ENCODE results near the gene E4F1. TPM values are rescaled to one million over a fixed set of nuclear protein-coding genes. Genes with fewer than 3 reads are reported as not detected.

Gene E4F1
- total RNA-seq, 1 donor from 2014 or later, result 30.5 TPM

DNA sequence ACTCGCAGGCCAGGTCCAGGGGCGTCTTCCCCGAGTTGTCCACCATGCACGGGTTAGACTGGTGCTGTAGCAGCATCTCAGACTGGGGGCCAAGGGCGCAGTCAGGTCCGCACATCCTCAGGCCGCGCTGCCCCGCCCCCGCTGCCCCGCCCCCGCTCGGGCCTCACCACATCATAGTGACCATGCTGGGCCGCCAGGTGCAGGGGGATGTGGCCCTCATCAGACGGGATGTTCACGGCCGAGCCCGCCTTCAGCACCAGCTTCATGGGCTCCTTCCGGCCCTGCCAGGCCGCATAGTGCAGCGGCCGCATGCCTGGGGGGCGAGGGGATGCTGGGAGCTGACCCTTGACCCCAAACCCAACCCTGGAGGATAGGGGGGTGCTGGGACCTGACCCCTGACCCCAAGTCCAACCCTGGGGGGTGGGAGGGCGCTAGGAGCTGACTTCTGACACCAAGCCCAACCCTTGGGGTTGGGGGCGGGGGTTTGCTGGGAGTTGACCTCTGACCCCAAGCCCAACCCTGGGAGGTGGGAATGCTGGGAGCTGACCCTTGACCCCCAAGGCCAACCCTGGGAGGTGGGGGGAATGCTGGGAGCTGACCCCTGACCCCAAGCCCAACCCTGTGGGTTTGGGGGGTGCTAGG is 34.0 kb upstream of the E4F1 start:
- intact Hi-C loops (cut with micrococcal nuclease), result no loop called here

DNA sequence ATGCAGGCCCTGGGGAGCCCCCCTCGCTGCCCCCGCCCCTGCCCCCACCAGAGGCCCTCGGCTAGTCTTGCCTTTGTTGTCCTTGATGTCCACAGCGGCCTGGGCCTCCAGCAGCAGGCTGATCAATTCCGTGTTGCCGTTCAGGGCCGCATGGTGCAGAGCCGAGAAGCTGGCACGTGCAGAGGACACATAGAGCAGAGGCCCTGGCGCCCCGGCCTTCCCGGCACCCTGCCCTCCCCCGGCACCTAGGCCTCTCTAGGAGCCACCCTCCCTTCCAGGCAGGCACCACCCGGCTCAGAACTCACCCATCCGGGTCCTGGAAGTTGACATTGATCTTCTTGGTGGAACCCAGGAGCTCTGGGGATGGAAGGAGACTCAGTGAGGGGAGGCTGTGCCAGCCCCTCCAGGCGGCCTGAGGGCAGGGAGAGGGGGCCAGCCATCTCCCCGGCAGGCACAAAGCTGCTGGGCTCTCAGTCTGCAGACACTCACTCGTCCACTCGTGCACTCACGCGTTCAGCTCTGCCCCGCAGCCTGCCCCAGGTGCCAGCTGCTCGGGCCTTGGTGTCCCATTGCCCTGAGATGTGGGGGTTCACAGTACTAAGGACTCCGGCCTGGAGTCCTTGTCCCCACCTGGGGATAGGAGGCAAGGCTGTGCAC is 33.3 kb upstream of the E4F1 start:
- intact Hi-C loops (cut with micrococcal nuclease), result loop anchor here (5.0 kb wide), 1 partner anchor 237 kb away; the partner anchor contains the start of gene CCNF

DNA sequence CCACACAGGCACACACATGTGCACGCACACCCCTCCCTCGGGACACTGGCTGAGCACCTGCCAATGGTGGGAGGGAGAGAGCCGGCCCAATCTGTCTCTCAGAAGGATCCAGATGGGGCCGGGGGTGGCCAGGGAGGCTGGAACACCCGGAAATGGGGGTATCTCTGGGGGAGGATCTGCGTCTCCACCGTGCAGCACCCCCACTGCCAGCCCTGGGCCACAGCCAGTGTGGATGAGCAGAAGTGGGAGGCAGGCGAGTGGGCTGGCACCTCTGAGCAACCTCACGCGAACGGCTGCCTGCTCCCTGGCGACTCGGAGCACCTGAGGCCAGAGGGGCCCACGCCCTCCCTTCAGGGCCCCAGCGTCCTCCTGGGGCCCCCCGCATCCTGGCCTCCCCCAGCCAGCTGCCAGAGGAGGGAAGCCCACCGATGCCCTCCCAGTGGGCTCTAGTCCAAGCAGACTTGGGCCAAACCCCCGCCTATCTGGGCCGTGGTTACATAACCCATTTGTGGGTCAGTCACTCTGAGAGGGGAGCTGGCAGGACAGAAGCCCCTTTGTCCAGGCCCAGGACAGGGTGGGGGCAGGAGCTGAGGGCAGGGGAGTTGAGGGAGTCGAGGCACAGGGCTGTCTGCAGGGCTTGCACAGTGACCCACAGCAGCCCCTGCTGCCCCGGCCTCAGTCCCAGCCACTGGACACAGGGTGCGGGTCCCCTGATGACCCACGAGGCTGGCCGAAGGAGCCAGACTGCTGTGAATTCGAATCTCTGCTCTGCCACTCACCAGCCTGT is 32.5 kb upstream of the E4F1 start:
- intact Hi-C loops (cut with micrococcal nuclease), result loop anchor here (5.0 kb wide), 1 partner anchor 236 kb away; the partner anchor contains the start of gene CCNF

DNA sequence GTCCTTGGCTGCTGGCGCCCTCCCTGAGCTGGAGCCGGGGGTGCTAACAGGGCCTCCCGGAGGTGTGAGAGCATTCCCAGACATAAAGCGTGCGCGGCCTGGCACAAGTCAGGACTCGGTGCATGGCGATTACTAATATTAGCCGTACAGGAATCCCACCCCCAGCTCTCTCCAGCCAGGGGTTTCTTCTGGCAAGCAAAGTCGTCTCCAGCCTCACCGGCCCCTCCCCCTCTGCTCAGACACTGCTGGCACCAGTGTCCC is 32.0 kb upstream of the E4F1 start:
- intact Hi-C loops (cut with micrococcal nuclease), result loop anchor here (5.0 kb wide), 1 partner anchor 236 kb away; the partner anchor contains the start of gene CCNF

DNA sequence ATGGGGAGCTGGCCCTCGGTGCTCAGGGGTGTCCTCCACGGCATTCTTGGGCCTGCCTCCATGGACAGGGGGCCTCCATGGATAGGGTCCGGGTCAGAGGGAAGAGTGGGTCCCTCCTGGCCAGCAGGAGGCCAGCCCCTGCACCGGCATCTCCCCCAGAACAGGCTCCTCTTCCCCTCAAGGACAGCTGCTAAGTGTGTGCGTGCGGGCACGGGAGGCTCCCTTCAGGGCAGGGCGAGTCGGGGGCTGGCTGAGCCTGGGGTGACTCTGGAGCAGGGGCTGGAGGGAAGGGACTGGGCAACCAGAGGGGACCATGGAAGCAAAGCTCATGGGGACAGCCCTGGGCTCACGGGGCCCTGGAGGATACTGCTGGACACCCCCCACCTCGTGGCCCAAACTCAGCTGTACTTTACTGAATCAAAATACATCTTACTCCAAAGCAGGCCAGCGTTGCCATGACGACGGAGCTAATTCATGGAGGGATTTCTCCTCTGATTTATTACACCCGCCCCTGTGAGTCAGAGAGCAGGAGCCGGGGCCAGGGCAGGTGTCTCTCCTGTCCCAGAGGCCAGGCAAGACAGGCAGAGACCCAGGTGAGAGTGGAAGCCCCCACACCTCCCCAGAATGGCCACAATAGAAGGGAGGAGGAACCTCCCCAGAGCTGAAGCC is 29.1 kb upstream of the E4F1 start:
- intact Hi-C loops (cut with micrococcal nuclease), result loop anchor here (5.0 kb wide), 1 partner anchor 233 kb away; the partner anchor contains the start of gene CCNF

DNA sequence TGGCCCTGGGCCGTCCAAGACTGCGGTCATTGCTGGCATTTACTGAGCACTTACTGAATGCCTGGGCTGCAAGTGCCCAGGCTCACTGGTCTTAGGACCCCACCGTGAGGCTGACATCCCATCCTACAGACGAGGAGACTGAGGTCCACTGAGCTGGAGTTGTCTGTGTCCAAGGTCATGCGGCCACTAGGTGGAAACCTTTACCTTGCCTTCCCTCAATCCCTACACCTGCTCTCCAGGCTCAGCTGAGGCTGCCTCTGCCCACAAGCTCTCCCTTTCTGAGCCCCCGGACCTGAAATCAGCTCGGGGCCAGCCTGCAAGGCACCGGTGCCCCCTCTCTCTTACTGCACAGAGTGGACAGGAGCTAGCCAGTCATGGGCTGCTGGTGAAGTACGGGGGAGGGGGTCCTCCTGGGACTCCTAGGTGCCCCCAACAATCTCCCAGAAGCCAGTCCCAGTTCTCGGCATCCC is 28.5 kb upstream of the E4F1 start:
- intact Hi-C loops (cut with micrococcal nuclease), result loop anchor here (1.0 to 5.0 kb wide), 3 partner anchors 56 to 306 kb away; partner anchors contain the start of genes CCNF and ECI1

DNA sequence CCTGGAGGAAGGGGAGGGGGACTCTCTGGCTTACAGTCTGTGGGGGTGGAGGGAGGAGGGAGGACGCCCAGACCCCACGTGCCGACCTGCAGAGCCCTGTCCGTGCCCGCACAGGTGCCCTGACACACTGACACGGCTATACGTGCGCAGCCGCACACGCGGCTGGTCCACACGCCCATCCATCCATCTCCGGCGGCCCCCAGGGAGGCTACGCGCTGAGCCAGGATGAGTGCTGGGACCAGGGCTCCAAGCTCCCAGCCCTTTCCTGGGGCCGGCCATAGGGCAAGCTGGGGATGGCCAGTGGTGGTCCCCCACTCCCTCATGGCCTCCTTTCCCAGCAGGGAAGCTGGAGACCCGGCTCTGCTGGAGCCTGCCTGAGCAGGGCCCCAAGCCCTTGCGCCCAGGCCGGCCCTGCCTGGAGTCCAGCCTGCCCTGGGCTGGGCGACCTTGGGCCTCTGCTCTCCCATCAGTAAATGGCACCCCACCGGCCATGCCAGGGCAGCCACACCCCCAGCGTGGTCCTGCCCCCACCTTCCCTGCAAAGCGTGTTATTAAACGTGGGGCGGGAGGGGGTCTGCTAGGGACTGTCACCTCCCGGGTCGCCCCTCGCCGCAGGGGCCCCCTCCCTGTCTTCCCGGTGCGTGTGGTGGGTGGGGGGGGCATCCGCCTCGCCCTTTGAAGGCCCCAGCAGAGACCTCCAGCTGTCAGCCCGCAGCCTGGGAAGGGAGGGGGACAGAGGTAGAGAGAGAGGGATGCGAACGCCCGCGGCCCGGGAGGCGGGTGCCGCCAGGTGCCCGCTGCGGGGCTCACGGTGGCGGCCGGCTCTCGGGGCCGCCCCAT is 27.8 kb upstream of the E4F1 start:
- intact Hi-C loops (cut with micrococcal nuclease), result loop anchor here (1.0 kb wide), 2 partner anchors 56 to 306 kb away; partner anchors contain the start of gene ECI1

DNA sequence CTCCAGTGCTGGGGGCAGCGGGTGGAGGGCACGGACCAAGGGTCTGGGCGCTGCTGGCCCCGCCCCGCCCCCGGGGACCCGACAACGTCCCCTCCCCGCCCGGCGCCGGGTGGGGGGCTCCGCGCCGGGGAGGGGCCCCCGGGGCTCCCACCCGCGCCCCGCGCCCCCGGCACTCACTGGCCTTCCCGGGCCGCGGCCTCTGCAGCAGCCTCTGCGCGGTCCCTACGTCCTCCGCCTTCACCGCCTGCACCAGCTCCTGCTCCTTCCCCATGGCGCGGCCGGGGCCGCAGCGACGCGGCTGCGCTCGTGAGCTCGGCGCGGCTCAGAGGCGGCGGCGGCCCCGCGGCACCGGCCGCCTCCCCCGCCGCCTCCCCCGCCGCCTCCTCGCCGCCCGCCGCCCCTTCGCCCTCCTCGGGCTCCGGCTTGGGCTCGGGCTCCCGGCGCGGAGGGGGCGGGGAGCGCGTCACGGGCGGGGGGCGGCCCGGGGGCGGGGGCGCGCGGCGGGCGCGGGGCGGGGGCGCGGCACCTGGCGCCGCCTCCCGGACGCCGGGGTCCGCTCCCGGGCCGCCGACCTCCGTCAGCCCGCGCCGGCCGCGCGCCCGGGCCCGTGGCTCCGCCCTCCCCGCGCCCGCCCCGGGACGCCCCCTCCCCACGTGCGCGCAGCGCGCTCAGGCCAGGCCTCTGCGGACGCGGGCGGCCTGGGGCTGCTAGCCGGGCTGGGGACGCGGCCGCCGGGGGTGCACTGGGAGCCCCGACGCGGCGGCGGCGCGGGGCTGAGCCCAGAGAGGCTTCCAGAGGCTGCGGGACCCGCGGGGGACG is 27.0 kb upstream of the E4F1 start, which contains the start of gene CASKIN1:
TSS of gene CASKIN1 (minus strand) at position 444 of the 819 bp plus-strand sequence. CDS start at position 271, 173 bp downstream.
- intact Hi-C loops (cut with micrococcal nuclease), result no loop called here

DNA sequence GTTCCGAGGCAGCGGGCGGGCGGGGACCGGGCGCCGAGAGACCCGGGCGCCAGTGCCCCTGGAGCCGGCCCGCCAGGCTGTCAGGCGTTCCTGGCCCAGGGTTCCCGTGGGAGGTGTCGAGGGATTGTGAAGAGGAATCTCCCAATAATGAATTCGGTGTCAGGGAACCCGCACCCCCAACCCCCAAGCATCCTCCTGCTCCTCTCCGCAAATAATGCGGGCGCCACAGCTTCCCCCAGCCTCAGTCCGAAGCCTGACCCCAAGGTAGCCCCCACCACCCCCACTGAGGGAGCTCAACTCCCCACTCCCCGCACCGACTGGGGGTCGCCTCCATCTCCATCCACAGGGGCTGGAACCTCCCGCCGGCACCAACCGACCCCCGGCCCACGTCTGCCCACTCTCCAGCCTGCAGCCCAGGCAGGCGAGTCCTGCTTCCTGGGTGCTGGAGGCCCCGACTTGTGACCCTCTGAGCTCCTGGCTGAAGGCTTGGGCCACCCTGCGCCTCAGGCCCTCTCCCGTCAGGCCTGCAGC is 26.3 kb upstream of the E4F1 start:
- intact Hi-C loops (cut with micrococcal nuclease), result no loop called here

DNA sequence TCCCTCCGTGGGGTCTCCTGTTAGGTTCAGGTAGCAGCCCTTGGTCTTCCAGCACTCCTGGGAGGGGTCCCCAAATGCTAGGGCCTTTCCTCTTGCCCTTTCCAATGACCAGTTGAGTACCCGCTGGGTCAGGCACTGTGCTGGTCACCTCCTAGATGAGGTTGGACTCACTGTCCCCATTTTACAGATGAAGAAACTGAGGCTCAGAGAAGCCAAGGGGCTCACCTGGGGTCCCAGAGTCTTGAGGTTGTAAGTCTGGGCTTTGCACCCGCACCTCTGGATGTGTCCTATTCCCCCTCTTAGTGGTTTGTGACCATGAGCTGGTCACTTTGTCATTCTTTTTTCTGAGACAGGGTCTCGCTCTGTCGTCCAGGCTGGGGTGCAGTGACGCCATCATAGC is 25.6 kb upstream of the E4F1 start:
- intact Hi-C loops (cut with micrococcal nuclease), result no loop called here

DNA sequence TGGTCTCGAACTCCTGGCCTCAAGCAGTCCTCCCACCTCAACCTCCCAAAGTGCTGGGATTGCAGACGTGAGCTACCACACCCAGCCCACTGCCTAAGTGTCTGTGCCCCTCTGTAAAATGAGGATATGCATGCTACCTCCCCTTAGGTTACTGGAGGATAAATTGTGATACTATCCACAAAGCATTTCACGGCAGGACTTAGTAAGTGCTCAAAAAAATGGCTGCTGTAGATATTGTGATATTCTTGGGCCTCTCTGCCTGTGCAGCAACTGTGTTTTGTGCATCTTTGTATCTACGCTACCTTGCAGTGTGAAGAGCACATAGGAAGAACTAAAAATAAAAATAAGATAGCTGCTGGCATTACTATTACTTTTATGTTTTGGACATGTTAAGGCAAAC is 25.1 kb upstream of the E4F1 start:
- intact Hi-C loops (cut with micrococcal nuclease), result no loop called here

DNA sequence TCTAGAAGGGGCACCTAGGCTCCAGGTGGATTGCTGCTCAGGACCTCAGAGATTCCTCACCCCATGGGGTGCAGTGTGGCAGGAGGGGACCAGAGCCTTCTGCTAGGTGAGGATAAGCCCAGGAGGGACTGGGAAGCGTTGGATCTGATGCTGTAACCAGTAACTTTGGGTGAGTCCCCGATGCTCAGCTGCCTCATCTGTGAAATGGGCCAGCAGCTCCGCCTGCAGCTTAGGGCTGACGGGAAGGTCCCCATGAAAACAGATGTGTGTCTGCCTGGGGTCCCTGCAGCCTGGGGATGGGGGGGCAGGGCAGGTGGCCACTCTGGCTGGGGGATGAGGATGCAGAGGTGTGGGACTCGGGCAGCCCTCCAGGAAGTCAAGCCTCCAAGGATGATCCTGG is 24.3 kb upstream of the E4F1 start:
- intact Hi-C loops (cut with micrococcal nuclease), result no loop called here

DNA sequence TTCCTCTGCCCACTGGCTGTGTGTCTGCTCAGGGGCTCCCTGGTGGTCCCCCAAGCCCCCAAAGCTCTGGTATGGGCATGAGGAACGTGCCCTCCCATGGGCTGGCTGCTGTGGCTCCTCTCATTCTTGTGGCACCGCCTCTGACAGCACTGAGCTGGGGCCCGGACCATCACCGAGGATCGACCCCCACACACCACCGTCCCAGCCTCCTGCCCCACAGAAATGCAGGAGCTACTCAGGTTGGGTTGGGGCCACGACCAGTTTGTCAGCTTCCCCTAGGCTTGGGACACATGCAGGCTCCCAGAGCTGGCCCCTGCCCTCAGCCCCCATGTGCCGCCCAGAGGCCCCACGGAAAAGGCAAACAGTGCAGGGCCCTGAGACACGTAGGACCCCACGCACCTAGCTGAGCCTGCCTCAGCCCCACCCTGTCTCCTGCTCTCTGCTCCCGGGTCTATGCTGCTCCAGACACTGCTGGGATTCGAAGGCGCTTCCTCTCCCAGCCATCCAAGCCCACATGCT is 23.7 kb upstream of the E4F1 start:
- intact Hi-C loops (cut with micrococcal nuclease), result loop anchor here (10.0 kb wide), 1 partner anchor 575 kb away; the partner anchor contains the start of gene ELOB

DNA sequence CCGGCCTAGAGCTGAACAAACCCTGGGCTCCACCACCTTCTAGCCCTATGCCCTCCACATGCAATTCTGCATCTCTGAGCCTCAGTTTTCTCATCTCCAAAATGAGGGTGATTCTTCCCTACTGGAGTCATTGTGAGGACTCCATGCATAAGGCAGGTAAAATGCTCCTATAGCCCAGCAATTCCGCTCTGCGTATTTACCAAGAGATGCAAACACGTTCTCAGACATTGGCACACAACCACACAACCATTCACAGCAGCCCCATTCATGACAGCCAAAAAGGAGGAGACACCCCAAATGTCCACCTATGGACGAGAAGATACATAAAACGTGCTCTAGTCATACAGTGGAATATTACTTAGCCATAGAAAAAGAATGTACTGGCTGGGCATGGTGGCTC is 23.1 kb upstream of the E4F1 start:
- intact Hi-C loops (cut with micrococcal nuclease), result loop anchor here (10.0 kb wide), 1 partner anchor 574 kb away; the partner anchor contains the start of gene ELOB

DNA sequence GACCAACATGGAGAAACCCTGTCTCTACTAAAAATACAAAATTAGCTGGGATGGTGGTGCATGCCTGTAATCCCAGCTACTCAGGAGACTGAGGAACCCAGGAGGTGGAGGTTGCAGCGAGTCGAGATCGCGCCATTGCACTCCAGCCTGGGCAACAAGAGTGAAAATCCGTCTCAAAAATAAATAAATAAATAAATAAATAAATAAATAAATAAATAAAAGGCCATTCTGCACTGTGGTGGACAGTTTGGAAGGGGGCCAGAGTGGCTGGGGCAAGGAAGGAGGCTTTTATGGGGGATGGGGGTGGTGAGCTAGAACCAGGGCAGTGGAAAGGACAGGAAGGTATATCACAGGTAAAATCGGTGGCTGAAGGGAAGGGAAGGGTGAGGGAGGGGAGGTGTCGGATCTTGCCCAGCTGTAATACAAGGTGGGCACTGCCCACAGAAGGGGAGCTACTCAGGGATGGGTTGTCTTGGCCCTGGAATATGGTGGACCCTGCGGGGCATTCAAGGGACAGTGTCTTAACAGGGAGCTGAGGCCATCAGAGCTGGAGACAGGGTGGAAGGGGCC is 20.2 kb upstream of the E4F1 start:
- intact Hi-C loops (cut with micrococcal nuclease), result loop anchor here (10.0 kb wide), 1 partner anchor 572 kb away; the partner anchor contains the start of gene ELOB

DNA sequence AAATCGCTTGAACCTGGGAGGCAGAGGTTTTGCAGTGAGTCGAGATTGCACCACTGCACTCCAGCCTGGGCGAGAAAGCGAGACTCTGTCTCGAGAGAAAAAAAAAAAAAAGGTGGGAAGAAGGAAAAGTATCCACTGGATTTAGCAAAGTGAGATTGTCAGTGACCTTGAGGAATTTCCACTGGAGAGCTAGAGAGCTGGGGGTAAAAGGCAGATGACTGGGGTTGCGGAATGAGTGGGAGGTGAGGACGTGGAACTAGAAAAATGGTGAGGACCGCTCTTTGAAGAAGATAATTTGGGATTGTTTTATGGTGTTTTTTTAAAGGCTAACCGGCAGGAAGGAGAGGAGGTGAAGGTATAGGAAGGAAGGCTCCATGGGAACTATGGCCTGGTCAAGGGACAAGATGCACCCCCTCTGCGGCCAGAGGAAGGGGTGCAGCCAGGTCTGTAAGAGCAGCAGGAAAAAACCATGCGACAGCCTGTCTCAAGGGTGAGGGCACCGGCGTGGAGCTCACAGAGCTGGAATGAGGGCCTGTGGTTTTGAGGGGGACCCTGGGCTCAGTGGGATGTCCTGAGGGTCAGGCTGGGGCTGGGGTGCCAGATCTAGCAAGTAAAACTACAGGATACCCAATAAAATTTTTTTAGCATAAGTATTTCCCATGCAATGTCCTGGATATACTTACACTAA is 18.8 kb upstream of the E4F1 start:
- intact Hi-C loops (cut with micrococcal nuclease), result loop anchor here (1.0 to 10.0 kb wide), 8 partner anchors 10 to 570 kb away; partner anchors contain the start of genes E4F1, ELOB, MSRB1 and PGP

DNA sequence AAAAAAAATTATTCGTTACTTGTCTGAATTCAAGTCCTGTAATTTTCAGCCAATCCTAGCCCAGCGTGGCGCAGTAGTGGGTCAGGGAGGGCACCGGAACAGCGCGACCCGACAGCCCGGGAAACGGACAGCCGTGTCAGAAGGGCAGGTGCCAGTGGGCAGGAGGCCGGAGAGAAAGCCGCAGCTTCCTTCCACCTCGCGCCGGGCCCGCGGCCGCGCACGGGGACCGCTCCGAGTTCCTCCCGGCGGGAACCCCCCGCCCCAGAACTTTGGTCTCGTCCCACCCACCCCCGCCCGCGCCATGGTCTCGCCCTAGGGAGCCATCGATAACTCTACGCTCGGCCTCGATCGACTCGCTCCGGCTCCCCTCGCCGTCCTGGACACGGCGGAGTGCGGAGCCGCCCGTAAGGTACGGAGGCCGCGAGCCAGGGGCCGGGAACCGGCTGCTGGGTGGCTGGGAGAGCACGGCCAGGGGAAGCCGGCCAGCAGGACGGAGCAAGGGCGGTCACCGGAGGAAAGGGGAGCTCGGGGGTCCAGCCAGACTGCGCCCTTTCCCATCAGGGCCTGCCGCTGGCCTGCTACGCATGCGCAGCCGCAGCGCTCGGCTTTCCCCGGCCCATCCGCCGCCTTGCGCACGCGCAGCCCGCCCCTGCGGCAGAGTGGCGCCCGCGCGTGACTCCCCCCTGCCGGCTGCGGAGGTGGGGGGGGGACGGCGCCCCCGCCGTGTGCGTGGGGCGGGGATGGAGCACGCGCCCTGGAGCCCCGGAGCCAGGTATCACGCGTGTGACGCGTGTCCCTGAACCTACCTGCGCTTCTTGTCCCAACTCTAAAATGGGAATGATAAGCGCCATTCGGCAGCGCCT is 18.1 kb upstream of the E4F1 start, which contains the start of gene MLST8:
TSS of gene MLST8 (plus strand) at position 351 of the 863 bp plus-strand sequence. CDS start 632 bp downstream, outside the sequence.
- intact Hi-C loops (cut with micrococcal nuclease), result loop anchor here (1.0 to 10.0 kb wide), 8 partner anchors 9 to 569 kb away; partner anchors contain the start of genes E4F1, ELOB, MSRB1 and PGP

All from T-helper 1 cell treated with Interleukin-12 subunit alpha and Interleukin-12 subunit beta and Interleukin-4 antibody, amounts not matched to agents 30 ng/mL and 1 ng/mL, for 36 hours (primary cell).